Ishikawa (cell line): ENCODE data around the gene TXNDC11.

Experiments
- MAX ChIP-seq: IDR thresholded peaks from 2 replicates; pipeline ENCODE4 v1.6.1; 2012
- ZBTB7A ChIP-seq: IDR thresholded peaks from 2 replicates; pipeline ENCODE4 v1.6.1; 2012; ENCODE audit warnings: low read depth

GRCh38 chr16:11738742-11739544 is 3.7 kb downstream of the TXNDC11 start:
- no peak for TF ChIP-seq MAX
- no peak for TF ChIP-seq ZBTB7A
